IMR-90 (cell line): ENCODE measurements around the gene RERE. TPM values are rescaled to one million over a fixed set of nuclear protein-coding genes. Genes with fewer than 3 reads are reported as not detected.

Experiments
- ATAC-seq: fragments of 200-7000 bp; cut with Tn5 transposase; 2 replicates; pipeline ENCODE4 v1.9.1; 2020; ENCODE audit warnings: low read depth, mild to moderate bottlenecking, moderate library complexity
- BruUV-seq: library from RNA; stranded (reverse); fragments of 400-500 nt; replicated peaks from 2 replicates; lab custom pipeline; 2021; lab: Mats Ljungman, UMichigan
- CTCF ChIA-PET: fragments of 300-600 bp; formaldehyde crosslinking; extraction: SDS; loops from one replicate; lab custom pipeline; 2021; ENCODE audit warnings: antibody characterized with exemption; lab: Yijun Ruan, JAX
- POLR2A ChIA-PET: fragments of 300-600 bp; sonication (Branson Sonifier 250); formaldehyde crosslinking; loops from one replicate; lab custom pipeline; 2022; ENCODE audit warnings: antibody characterized with exemption; ENCODE audit not compliant: unreplicated experiment; lab: Charles Lee
- DNase-seq: peaks from one replicate; pipeline ENCODE4 v3.0.0; 2013
- H2AFZ ChIP-seq: replicated peaks from 2 replicates; pipeline ENCODE3; 2013; ENCODE audit warnings: low read length, mild to moderate bottlenecking; ENCODE audit not compliant: poor library complexity
- H2AK5ac ChIP-seq: 2 replicates; pipeline ENCODE4 v1.6.1; 2013; ENCODE audit warnings: low read depth, low read length, inconsistent platforms
- H2AK9ac ChIP-seq: replicated peaks from 2 replicates; pipeline ENCODE3; 2013; ENCODE audit warnings: mild to moderate bottlenecking, low read depth, low read length, moderate library complexity; ENCODE audit not compliant: poor library complexity
- H2BK120ac ChIP-seq: 2 replicates; pipeline ENCODE4 v1.6.1; 2013; ENCODE audit warnings: low read depth, low read length, inconsistent platforms
- H2BK15ac ChIP-seq: 3 replicates; pipeline ENCODE4 v1.6.1; 2013; ENCODE audit warnings: low read depth, low read length, inconsistent platforms
- H2BK20ac ChIP-seq: 2 replicates; pipeline ENCODE4 v1.6.1; 2013; ENCODE audit warnings: low read depth, mild to moderate bottlenecking, inconsistent platforms, low read length, moderate library complexity
- H2BK5ac ChIP-seq: 2 replicates; pipeline ENCODE4 v1.6.1; 2013; ENCODE audit warnings: mild to moderate bottlenecking, low read depth, low read length, inconsistent platforms; ENCODE audit not compliant: poor library complexity, severe bottlenecking
- H3K14ac ChIP-seq: replicated peaks from 2 replicates; pipeline ENCODE4 v1.6.1; 2013; ENCODE audit warnings: low read depth, low read length, inconsistent platforms
- H3K18ac ChIP-seq: 2 replicates; pipeline ENCODE4 v1.6.1; 2013; ENCODE audit warnings: low read depth, low read length, control low read depth
- H3K23ac ChIP-seq: 2 replicates; pipeline ENCODE4 v1.6.1; 2013; ENCODE audit warnings: low read depth, low read length, inconsistent platforms
- H3K27ac ChIP-seq: 2 replicates; pipeline ENCODE4 v1.5.1; 2013; ENCODE audit warnings: mild to moderate bottlenecking, control low read depth, low read length; ENCODE audit not compliant: insufficient read depth
- H3K27me3 ChIP-seq: 2 replicates; pipeline ENCODE4 v1.6.1; 2013; ENCODE audit warnings: low read length; ENCODE audit not compliant: control insufficient read depth, insufficient read depth
- H3K36me3 ChIP-seq: 2 replicates; pipeline ENCODE4 v1.6.1; 2013; ENCODE audit warnings: low read length, mixed read lengths; ENCODE audit not compliant: control insufficient read depth, insufficient read depth
- H3K4ac ChIP-seq: 2 replicates; pipeline ENCODE4 v1.6.1; 2013; ENCODE audit warnings: low read depth, low read length, inconsistent platforms
- H3K4me1 ChIP-seq: 2 replicates; pipeline ENCODE4 v1.6.1; 2013; ENCODE audit warnings: low read length, mixed read lengths; ENCODE audit not compliant: control insufficient read depth, insufficient read depth
- H3K4me2 ChIP-seq: 2 replicates; pipeline ENCODE4 v1.6.1; 2013; ENCODE audit warnings: low read depth, mild to moderate bottlenecking, control low read depth, low read length, moderate library complexity
- H3K4me3 ChIP-seq: 2 replicates; pipeline ENCODE4 v1.5.1; 2013; ENCODE audit warnings: low read depth, mild to moderate bottlenecking, control low read depth, low read length, moderate library complexity; ENCODE audit not compliant: insufficient read depth
- H3K56ac ChIP-seq: 2 replicates; pipeline ENCODE4 v1.6.1; 2013; ENCODE audit warnings: low read length, inconsistent platforms; ENCODE audit not compliant: insufficient read depth; ENCODE audit errors: extremely low read depth
- H3K79me1 ChIP-seq, 2 experiments: 2 replicates each; pipeline ENCODE4 v1.6.1; 2013; ENCODE audit warnings: low read length in 2 of 2, inconsistent platforms in 1 of 2, low read depth in 1 of 2
- H3K9ac ChIP-seq: 2 replicates; pipeline ENCODE4 v1.6.1; 2013; ENCODE audit warnings: low read depth, low read length, control low read depth
- H3K9me1 ChIP-seq: 2 replicates; pipeline ENCODE4 v1.6.1; 2013; ENCODE audit warnings: low read length, inconsistent platforms; ENCODE audit not compliant: insufficient read depth
- H3K9me3 ChIP-seq: 2 replicates; pipeline ENCODE4 v1.6.1; 2013; ENCODE audit warnings: low read length; ENCODE audit not compliant: control insufficient read depth, insufficient read depth
- H4K20me1 ChIP-seq: 2 replicates; pipeline ENCODE4 v1.6.1; 2013; ENCODE audit warnings: low read length, inconsistent platforms; ENCODE audit not compliant: insufficient read depth
- H4K5ac ChIP-seq: 2 replicates; pipeline ENCODE4 v1.6.1; 2013; ENCODE audit warnings: mild to moderate bottlenecking, low read depth, low read length, control low read depth
- H4K8ac ChIP-seq, 2 experiments: 2 replicates each; pipeline ENCODE4 v1.6.1; 2013; ENCODE audit warnings: low read depth in 2 of 2, low read length in 2 of 2, control low read depth in 1 of 2, inconsistent platforms in 1 of 2
- H4K91ac ChIP-seq: 2 replicates; pipeline ENCODE4 v1.6.1; 2013; ENCODE audit warnings: low read depth, low read length, inconsistent platforms; ENCODE audit not compliant: insufficient read depth
- BHLHE40 ChIP-seq: fragments of 150-350 bp; IDR thresholded peaks from 2 replicates; pipeline ENCODE4 v1.6.1; 2016; ENCODE audit warnings: mild to moderate bottlenecking, low read depth, low read length
- CEBPB ChIP-seq: IDR thresholded peaks from 2 replicates; pipeline ENCODE4 v1.6.1; 2012; ENCODE audit warnings: low read depth, low read length, improper control_type of control experiment
- MAZ ChIP-seq: IDR thresholded peaks from 2 replicates; pipeline ENCODE4 v1.6.1; 2012; ENCODE audit warnings: low read depth, mild to moderate bottlenecking, low read length, improper control_type of control experiment, moderate library complexity, borderline replicate concordance
- RAD21 ChIP-seq: IDR thresholded peaks from 2 replicates; pipeline ENCODE4 v1.6.1; 2012; ENCODE audit warnings: low read length, improper control_type of control experiment
- WGBS, 2 experiments: methylation state at CpG; one replicate each; pipeline versions ENCODE4 v1.1.5 to v1.1.7; 2013; ENCODE audit warnings: missing lambda C conversion rate in 2 of 2; ENCODE audit not compliant: insufficient read length in 1 of 2; ENCODE audit errors: extremely low coverage in 2 of 2; 5-methylcytosine and 5-hydroxymethylcytosine counted together
- dilution Hi-C: fragments of 300-500 bp; cut with HindIII; formaldehyde crosslinking; loops from one replicate; pipeline ENCODE4 v1.14.3; 2018; ENCODE audit warnings: low sequenced_read_pairs; ENCODE audit not compliant: unreplicated experiment
- in situ Hi-C: fragments of 300-500 bp; cut with MboI; formaldehyde crosslinking; loops from 3 replicates; pipeline ENCODE4 v1.14.3; 2019; ENCODE audit warnings: low sequenced_read_pairs, inconsistent platforms, mixed read lengths
- intact Hi-C: fragments of 100-400 bp; cut with micrococcal nuclease; formaldehyde crosslinking; loops from 2 replicates; pipeline ENCODE4 v1.10.0; 2022
- polyA plus RNA-seq, 3 experiments: library from polyadenylated mRNA; depleted of rRNA; stranded (reverse); fragments of >200 nt; gene quantifications; 2 replicates each; pipeline ENCODE4 v1.2.3, GENCODE V29; 2012; ENCODE audit warnings: low replicate concordance in 1 of 3
- total RNA-seq: library from RNA; depleted of rRNA; stranded (reverse); fragments of >200 nt; gene quantifications from 2 replicates; pipeline ENCODE4 v1.2.3, GENCODE V29; 2012
- TF ChIP-seq, protein P1 (sequence below): conservative IDR thresholded peaks from 2 replicates; pipeline ENCODE4 v1.5.1; 2012; ENCODE audit warnings: mild to moderate bottlenecking, low read depth, low read length, improper control_type of control experiment
- TF ChIP-seq, protein P2 (sequence below): fragments of 150-350 bp; IDR thresholded peaks from 2 replicates; pipeline ENCODE4 v1.6.1; 2016; ENCODE audit warnings: low read depth, mild to moderate bottlenecking, low read length, moderate library complexity, borderline replicate concordance

The RERE gene
- total and polyA plus RNA-seq, 2 of the 4 experiments (the other 2 are of a cell fraction): 11.5 to 25.1 TPM

DNA sequence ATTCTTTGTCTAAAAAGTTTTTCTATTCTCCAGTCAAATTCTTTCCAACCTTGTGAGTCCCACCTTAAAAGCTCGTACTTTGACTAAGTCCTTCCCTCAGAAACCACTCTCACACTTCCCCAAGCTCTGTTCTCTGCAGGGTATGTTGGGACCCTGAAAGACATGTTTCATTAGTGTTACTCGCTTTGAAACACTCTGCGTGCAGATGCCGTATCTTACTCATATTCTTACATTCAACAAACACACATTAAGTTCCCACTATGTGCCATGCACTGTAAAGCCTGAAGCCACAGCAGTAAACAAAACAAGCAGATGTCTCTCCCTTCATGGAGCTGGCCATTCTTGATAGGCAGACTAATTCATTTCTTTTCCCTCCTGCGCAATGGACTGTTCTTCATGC, 229.7 kb downstream of the RERE start:
- dilution Hi-C loops (no loop called here), intact Hi-C loops (no loop called here), in situ Hi-C loops (no loop called here)
- H4K91ac ChIP-seq: no peak overlapping the region
- no peak overlapping the region for H3K4ac ChIP-seq
- no peaks in the 10 kb centered on the region for H3K9me3 ChIP-seq
- H3K14ac ChIP-seq: no peak overlapping the region
- ChIA-PET CTCF (interaction anchor here (0.6 to 1.1 kb wide), 2 partner anchors 9 to 532 kb away, joined by 3 to 7 read pairs; no protein-coding TSS in a partner anchor), POLR2A (interaction anchor here (0.7 kb wide), 1 partner anchor 120 kb away, joined by 3 read pairs; no protein-coding TSS in a partner anchor)
- no peak overlapping the region for H4K5ac ChIP-seq
- no peak overlapping the region for H3K18ac ChIP-seq
- peaks cover 44% of the 10 kb centered on the region for H4K20me1 ChIP-seq
- no peak overlapping the region for H3K4me2 ChIP-seq
- H3K4me1 ChIP-seq: peaks cover 3% of the 10 kb centered on the region; the same call in 1 of the 2 replicates
- DNase-seq (no peak), ATAC-seq (no peak)
- H3K27me3 ChIP-seq: no peaks in the 10 kb centered on the region
- TF ChIP-seq, protein P1, sequence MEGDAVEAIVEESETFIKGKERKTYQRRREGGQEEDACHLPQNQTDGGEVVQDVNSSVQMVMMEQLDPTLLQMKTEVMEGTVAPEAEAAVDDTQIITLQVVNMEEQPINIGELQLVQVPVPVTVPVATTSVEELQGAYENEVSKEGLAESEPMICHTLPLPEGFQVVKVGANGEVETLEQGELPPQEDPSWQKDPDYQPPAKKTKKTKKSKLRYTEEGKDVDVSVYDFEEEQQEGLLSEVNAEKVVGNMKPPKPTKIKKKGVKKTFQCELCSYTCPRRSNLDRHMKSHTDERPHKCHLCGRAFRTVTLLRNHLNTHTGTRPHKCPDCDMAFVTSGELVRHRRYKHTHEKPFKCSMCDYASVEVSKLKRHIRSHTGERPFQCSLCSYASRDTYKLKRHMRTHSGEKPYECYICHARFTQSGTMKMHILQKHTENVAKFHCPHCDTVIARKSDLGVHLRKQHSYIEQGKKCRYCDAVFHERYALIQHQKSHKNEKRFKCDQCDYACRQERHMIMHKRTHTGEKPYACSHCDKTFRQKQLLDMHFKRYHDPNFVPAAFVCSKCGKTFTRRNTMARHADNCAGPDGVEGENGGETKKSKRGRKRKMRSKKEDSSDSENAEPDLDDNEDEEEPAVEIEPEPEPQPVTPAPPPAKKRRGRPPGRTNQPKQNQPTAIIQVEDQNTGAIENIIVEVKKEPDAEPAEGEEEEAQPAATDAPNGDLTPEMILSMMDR: no peak
- TF ChIP-seq, protein P2, sequence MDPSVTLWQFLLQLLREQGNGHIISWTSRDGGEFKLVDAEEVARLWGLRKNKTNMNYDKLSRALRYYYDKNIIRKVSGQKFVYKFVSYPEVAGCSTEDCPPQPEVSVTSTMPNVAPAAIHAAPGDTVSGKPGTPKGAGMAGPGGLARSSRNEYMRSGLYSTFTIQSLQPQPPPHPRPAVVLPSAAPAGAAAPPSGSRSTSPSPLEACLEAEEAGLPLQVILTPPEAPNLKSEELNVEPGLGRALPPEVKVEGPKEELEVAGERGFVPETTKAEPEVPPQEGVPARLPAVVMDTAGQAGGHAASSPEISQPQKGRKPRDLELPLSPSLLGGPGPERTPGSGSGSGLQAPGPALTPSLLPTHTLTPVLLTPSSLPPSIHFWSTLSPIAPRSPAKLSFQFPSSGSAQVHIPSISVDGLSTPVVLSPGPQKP: no peak
- TF ChIP-seq CEBPB: no peak
- no peak for TF ChIP-seq MAZ
- TF ChIP-seq RAD21: no peak
- TF ChIP-seq BHLHE40: no peak
- 63% methylated on average over 3 of the region's 5 CpGs; no CpG with 5 or more reads in 1 of the 2 experiments for WGBS, 2 experiments
- no peak overlapping the region for H2AK9ac ChIP-seq
- H2AFZ ChIP-seq: no peak overlapping the region
- H2BK5ac ChIP-seq: no peak overlapping the region
- H2BK15ac ChIP-seq: no peak overlapping the region
- H2AK5ac ChIP-seq: no peak overlapping the region
- peaks cover 7% of the 10 kb centered on the region; the same call in 1 of the 2 replicates for H3K9me1 ChIP-seq
- H4K8ac ChIP-seq: no peak overlapping the region
- no peak overlapping the region for H3K4me3 ChIP-seq
- H3K56ac ChIP-seq: no peak overlapping the region
- BruUV-seq: no TSS peak
- peaks cover 46 to 75% of the 10 kb centered on the region in 2 experiments for H3K79me1 ChIP-seq
- H3K23ac ChIP-seq: no peak overlapping the region
- no peak overlapping the region for H2BK20ac ChIP-seq
- no peak overlapping the region for H3K9ac ChIP-seq
- no peak overlapping the region for H3K27ac ChIP-seq
- H2BK120ac ChIP-seq: no peak overlapping the region
- 0 out of 2 replicates have a peak, but pooled peaks cover 2% of the 10 kb centered on the region for H3K36me3 ChIP-seq
